OCI-LY7 (cell line): ENCODE results near the gene GTPBP2. TPM values are rescaled to one million over a fixed set of nuclear protein-coding genes. Genes with fewer than 3 reads are reported as not detected.

Source experiments
- BruUV-seq: library from RNA; stranded (reverse); fragments of 400-500 nt; replicated peaks from 2 replicates; lab custom pipeline; 2021; lab: Mats Ljungman, UMichigan
- CTCF ChIA-PET: fragments of 300-600 bp; sonication (Branson Sonifier 250); formaldehyde crosslinking; loops from one replicate; lab custom pipeline; 2022; ENCODE audit warnings: antibody characterized with exemption; ENCODE audit not compliant: unreplicated experiment; lab: Charles Lee
- POLR2A ChIA-PET: fragments of 300-600 bp; sonication (Branson Sonifier 250); formaldehyde crosslinking; loops from one replicate; lab custom pipeline; 2022; ENCODE audit warnings: antibody characterized with exemption; lab: Charles Lee
- DNase-seq: peaks from one replicate; pipeline ENCODE4 v3.0.0-alpha.2; 2015; ENCODE audit warnings: low spot score
- H2AFZ ChIP-seq: fragments of 200-600 bp; sonication (generic), shearing (Covaris generic); 2 replicates; pipeline ENCODE4 v1.6.1; 2014; ENCODE audit warnings: mild to moderate bottlenecking, antibody characterized with exemption, low read length, moderate library complexity
- H3K27ac ChIP-seq: fragments of 200-600 bp; sonication (generic); 2 replicates; pipeline ENCODE4 v1.5.1; 2014; ENCODE audit warnings: mixed run types, low read depth, mild to moderate bottlenecking, moderate library complexity, low read length, inconsistent platforms; ENCODE audit not compliant: poor library complexity, severe bottlenecking
- H3K36me3 ChIP-seq: fragments of 200-600 bp; sonication (generic); 2 replicates; pipeline ENCODE4 v1.6.1; 2014; ENCODE audit warnings: mild to moderate bottlenecking, antibody characterized with exemption, low read length, moderate library complexity, mixed read lengths; ENCODE audit not compliant: insufficient read depth
- H3K4me1 ChIP-seq: fragments of 200-600 bp; sonication (generic); 2 replicates; pipeline ENCODE4 v1.5.1; 2014; ENCODE audit warnings: mild to moderate bottlenecking, low read length; ENCODE audit not compliant: insufficient read depth, poor library complexity, severe bottlenecking
- H3K4me2 ChIP-seq: fragments of 200-600 bp; sonication (generic); 2 replicates; pipeline ENCODE4 v1.6.1; 2014; ENCODE audit warnings: mild to moderate bottlenecking, low read length
- H3K4me3 ChIP-seq: fragments of 200-600 bp; sonication (generic); 2 replicates; pipeline ENCODE4 v1.5.1; 2014; ENCODE audit warnings: mild to moderate bottlenecking, low read depth, low read length; ENCODE audit not compliant: poor library complexity, severe bottlenecking
- H3K79me2 ChIP-seq: fragments of 200-600 bp; sonication (generic); 2 replicates; pipeline ENCODE4 v1.6.1; 2016; ENCODE audit warnings: low read depth, mild to moderate bottlenecking, low read length, moderate library complexity, mixed read lengths; ENCODE audit not compliant: insufficient read depth
- H3K9me2 ChIP-seq: fragments of 200-600 bp; sonication (generic); 2 replicates; pipeline ENCODE4 v1.6.1; 2016; ENCODE audit warnings: mild to moderate bottlenecking, low read length, mixed read lengths; ENCODE audit not compliant: insufficient read depth
- H3K9me3 ChIP-seq: fragments of 200-600 bp; sonication (generic); 2 replicates; pipeline ENCODE4 v1.6.1; 2014; ENCODE audit warnings: mild to moderate bottlenecking, mixed run types, low read length, mixed read lengths
- H4K20me1 ChIP-seq: fragments of 200-600 bp; sonication (generic); 2 replicates; pipeline ENCODE4 v1.6.1; 2014; ENCODE audit warnings: mild to moderate bottlenecking, antibody characterized with exemption, low read length, moderate library complexity, mixed read lengths; ENCODE audit not compliant: insufficient read depth
- CTCF ChIP-seq: fragments of 200-600 bp; sonication (generic); conservative IDR thresholded peaks from 2 replicates; pipeline ENCODE4 v1.5.1; 2014; ENCODE audit warnings: mild to moderate bottlenecking, antibody characterized with exemption, low read length, moderate library complexity, mixed read lengths
- EZH2phosphoT487 ChIP-seq: fragments of 200-600 bp; sonication (generic); IDR thresholded peaks from 2 replicates; pipeline ENCODE4 v1.6.1; 2018; ENCODE audit warnings: low read depth, borderline replicate concordance, mild to moderate bottlenecking, mixed run types, antibody characterized with exemption, low read length, moderate library complexity, mixed read lengths
- intact Hi-C: fragments of 100-400 bp; cut with micrococcal nuclease; formaldehyde crosslinking; loops from one replicate; pipeline ENCODE4 v1.10.0; 2022; ENCODE audit not compliant: unreplicated experiment
- total RNA-seq, 2 experiments: library from RNA; depleted of rRNA in 1 of 2; stranded (reverse); fragments of >200 nt in 1 of 2; shearing (Covaris generic) in 1 of 2; gene quantifications; 2 replicates each; pipeline ENCODE4 v1.2.3, GENCODE V29; 2014 to 2022

The GTPBP2 gene
- total RNA-seq, 2 experiments from 2014 or later: 64.8 to 86.5 TPM

- no peak for DNase-seq
- POLR2A ChIA-PET: interaction anchor here (0.6 to 1.1 kb wide), 3 partner anchors 11 to 1759 kb away, joined by 3 read pairs; partner anchors contain the start of gene GTPBP2
- H3K27ac ChIP-seq: no peak overlapping the region
- H3K9me2 ChIP-seq: no peaks in the 10 kb centered on the region
- peaks cover 19% of the 10 kb centered on the region for H3K4me1 ChIP-seq
- TSS peak; percentile 20 for BruUV-seq
- no peaks in the 10 kb centered on the region for H3K9me3 ChIP-seq
- no peak overlapping the region for H3K4me3 ChIP-seq
- CTCF ChIA-PET: no interaction called here
- H4K20me1 ChIP-seq: no peaks in the 10 kb centered on the region
- no peak overlapping the region for H2AFZ ChIP-seq
- H3K36me3 ChIP-seq: peaks cover 62% of the 10 kb centered on the region
- no peak for TF ChIP-seq EZH2phosphoT487
- TF ChIP-seq CTCF: no peak
- no peak overlapping the region for H3K4me2 ChIP-seq
- peaks cover 53% of the 10 kb centered on the region for H3K79me2 ChIP-seq
- intact Hi-C loops: loop anchor here (10.0 kb wide), 2 partner anchors 75 to 435 kb away; no protein-coding TSS in a partner anchor
These were observed 11.1 kb upstream of the GTPBP2 start for GRCh38 chr6:43639984-43640800.

- peaks cover 43% of the 10 kb centered on the region for H3K4me1 ChIP-seq
- H3K9me2 ChIP-seq: no peaks in the 10 kb centered on the region
- H3K27ac ChIP-seq: peak overlapping the region; percentile 72
- peak overlapping the region; percentile 86; the same call in 1 of the 2 replicates for H2AFZ ChIP-seq
- peak overlapping the region; percentile 83 for H3K4me2 ChIP-seq
- H4K20me1 ChIP-seq: no peaks in the 10 kb centered on the region
- peaks cover 53% of the 10 kb centered on the region for H3K79me2 ChIP-seq
- POLR2A ChIA-PET: interaction anchor here (0.6 kb wide), 1 partner anchor 176 kb away, joined by 3 read pairs; no protein-coding TSS in a partner anchor
- H3K36me3 ChIP-seq: peaks cover 43% of the 10 kb centered on the region
- BruUV-seq: no TSS peak
- CTCF ChIA-PET: interaction anchor here (0.6 kb wide), 1 partner anchor 585 kb away, joined by 3 read pairs; no protein-coding TSS in a partner anchor
- no peak for TF ChIP-seq CTCF
- TF ChIP-seq EZH2phosphoT487: no peak
- peak; percentile 26 for DNase-seq
- H3K4me3 ChIP-seq: peak overlapping the region; percentile 90
- intact Hi-C loops: loop anchor here (10.0 kb wide), 2 partner anchors 79 to 439 kb away; no protein-coding TSS in a partner anchor
- H3K9me3 ChIP-seq: no peaks in the 10 kb centered on the region
These were observed 7.2 kb upstream of the GTPBP2 start for GRCh38 chr6:43636308-43636659.
